ENCODE data around the gene PRPS2. TPM values are rescaled to one million over a fixed set of nuclear protein-coding genes. Genes with fewer than 3 reads are reported as not detected.

Gene PRPS2
- total RNA-seq, 1 experiment from 2014 or later = 45.1 TPM

GRCh38 chrX:12770440-12770839 is 20.8 kb upstream of the PRPS2 start:
- Mint-ChIP-seq H3K36me3 (ENCODE audit: insufficient read depth, unreplicated experiment) (no peaks in the 10 kb centered on the region), H3K4me3 (ENCODE audit: unreplicated experiment) (no peak overlapping the region), H3K9me3 (ENCODE audit: unreplicated experiment) (no peaks in the 10 kb centered on the region), H3K27me3 (ENCODE audit: insufficient read depth, unreplicated experiment) (peaks cover 64% of the 10 kb centered on the region), H3K4me1 (ENCODE audit: insufficient read depth, unreplicated experiment) (no peaks in the 10 kb centered on the region), H3K27ac (ENCODE audit: low read depth, unreplicated experiment) (no peak overlapping the region)
- intact Hi-C loops (cut with micrococcal nuclease) = loop anchor here (5.0 kb wide), 2 partner anchors 68 to 688 kb away; no protein-coding TSS in a partner anchor
- TF ChIP-seq, protein P1, sequence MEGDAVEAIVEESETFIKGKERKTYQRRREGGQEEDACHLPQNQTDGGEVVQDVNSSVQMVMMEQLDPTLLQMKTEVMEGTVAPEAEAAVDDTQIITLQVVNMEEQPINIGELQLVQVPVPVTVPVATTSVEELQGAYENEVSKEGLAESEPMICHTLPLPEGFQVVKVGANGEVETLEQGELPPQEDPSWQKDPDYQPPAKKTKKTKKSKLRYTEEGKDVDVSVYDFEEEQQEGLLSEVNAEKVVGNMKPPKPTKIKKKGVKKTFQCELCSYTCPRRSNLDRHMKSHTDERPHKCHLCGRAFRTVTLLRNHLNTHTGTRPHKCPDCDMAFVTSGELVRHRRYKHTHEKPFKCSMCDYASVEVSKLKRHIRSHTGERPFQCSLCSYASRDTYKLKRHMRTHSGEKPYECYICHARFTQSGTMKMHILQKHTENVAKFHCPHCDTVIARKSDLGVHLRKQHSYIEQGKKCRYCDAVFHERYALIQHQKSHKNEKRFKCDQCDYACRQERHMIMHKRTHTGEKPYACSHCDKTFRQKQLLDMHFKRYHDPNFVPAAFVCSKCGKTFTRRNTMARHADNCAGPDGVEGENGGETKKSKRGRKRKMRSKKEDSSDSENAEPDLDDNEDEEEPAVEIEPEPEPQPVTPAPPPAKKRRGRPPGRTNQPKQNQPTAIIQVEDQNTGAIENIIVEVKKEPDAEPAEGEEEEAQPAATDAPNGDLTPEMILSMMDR (IDR thresholded peaks at IDR 0.05; ENCODE audit: unreplicated experiment) = peak; percentile 58
- DNase-seq (ENCODE audit: unreplicated experiment) = peak; percentile 42
- ChIA-PET CTCF (interaction anchor here (0.7 to 3.5 kb wide), 25 partner anchors 9 to 1639 kb away, joined by 3 to 46 read pairs (median 4); no protein-coding TSS in a partner anchor), POLR2A (no interaction called here)
- BruUV-seq (replicated peaks) = no TSS peak

DNA sequence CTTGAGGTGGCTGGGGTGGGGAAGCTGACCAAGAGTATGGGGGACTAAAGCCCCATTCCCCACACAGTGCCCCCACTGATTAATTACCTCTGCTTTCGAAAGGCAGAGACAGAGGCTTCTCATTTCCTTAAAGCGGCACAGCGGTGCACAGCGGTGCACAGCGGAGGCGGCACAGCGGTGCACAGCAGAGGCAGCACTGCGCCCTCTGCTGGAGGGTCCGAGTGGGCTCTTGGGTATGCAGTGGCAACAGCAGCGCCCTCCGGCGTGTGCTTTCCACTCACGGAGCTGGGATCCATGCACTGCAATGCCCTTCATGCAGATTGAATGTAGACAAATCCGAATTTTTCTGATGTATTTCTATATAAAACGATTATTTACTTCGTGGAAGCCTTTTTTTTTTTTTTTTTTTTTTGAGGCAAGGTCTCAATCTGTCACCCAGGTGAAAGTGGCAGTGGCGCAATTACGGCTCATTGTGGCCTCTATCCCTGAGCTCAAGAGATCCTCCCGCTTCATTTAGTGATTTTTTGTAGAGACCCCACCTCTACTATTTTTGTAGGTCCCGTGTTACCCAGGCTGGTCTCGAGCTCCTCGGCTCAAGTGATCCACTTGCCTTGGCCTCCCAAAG is 19.7 kb upstream of the PRPS2 start:
- no peaks in the 10 kb centered on the region for H3K4me1 Mint-ChIP-seq (ENCODE audit: insufficient read depth, unreplicated experiment)

DNA sequence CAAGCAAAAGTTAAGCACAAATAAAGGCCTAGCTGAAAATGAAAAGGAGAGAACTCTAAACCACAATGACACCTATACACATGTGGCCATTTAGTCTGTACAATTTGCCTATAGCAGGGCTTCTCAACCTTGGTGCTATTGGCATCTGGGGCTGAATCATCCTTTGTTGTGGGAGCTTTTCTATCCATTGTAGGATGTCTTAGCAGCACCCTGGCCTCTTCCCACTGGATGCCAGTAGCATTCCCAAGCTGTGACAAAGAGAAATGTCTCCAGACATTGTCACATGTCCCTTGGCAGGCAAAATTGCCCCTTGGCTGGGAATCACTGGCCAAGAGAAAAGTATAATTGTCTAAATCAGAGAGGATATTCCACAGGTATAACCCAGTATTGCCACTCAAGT is 13.5 kb upstream of the PRPS2 start:
- Mint-ChIP-seq H3K9me3 (ENCODE audit: unreplicated experiment) (no peaks in the 10 kb centered on the region), H3K4me1 (ENCODE audit: insufficient read depth, unreplicated experiment) (no peaks in the 10 kb centered on the region), H3K4me3 (ENCODE audit: unreplicated experiment) (no peak overlapping the region), H3K27me3 (ENCODE audit: insufficient read depth, unreplicated experiment) (peaks cover 69% of the 10 kb centered on the region), H3K27ac (ENCODE audit: low read depth, unreplicated experiment) (no peak overlapping the region), H3K36me3 (ENCODE audit: insufficient read depth, unreplicated experiment) (no peaks in the 10 kb centered on the region)
- ChIA-PET CTCF (interaction anchor here (5.7 kb wide), 1 partner anchor 7 kb away, joined by 46 read pairs; no protein-coding TSS in a partner anchor), POLR2A (no interaction called here)
- intact Hi-C loops (cut with micrococcal nuclease) = no loop called here
- no TSS peak for BruUV-seq (replicated peaks)
- DNase-seq (ENCODE audit: unreplicated experiment) = no peak
- TF ChIP-seq, protein P1 (IDR thresholded peaks at IDR 0.05; ENCODE audit: unreplicated experiment) = no peak

More for the DNA sequence above, 19.7 kb upstream of the PRPS2 start:
- Mint-ChIP-seq H3K27ac (ENCODE audit: low read depth, unreplicated experiment) (no peak overlapping the region), H3K36me3 (ENCODE audit: insufficient read depth, unreplicated experiment) (no peaks in the 10 kb centered on the region), H3K4me3 (ENCODE audit: unreplicated experiment) (no peak overlapping the region), H3K9me3 (ENCODE audit: unreplicated experiment) (no peaks in the 10 kb centered on the region), H3K27me3 (ENCODE audit: insufficient read depth, unreplicated experiment) (peaks cover 66% of the 10 kb centered on the region)
- CTCF ChIA-PET = interaction anchor here (0.6 to 3.5 kb wide), 15 partner anchors 9 to 1628 kb away, joined by 3 to 46 read pairs (median 5); no protein-coding TSS in a partner anchor
- intact Hi-C loops (cut with micrococcal nuclease) = loop anchor here (5.0 kb wide), 2 partner anchors 69 to 689 kb away; no protein-coding TSS in a partner anchor
- no peak for DNase-seq (ENCODE audit: unreplicated experiment)
- POLR2A ChIA-PET = no interaction called here
- no TSS peak for BruUV-seq (replicated peaks)
- TF ChIP-seq, protein P1 (IDR thresholded peaks at IDR 0.05; ENCODE audit: unreplicated experiment) = peak; percentile 26

GRCh38 chrX:12779534-12779933 is 11.7 kb upstream of the PRPS2 start:
- CTCF ChIA-PET = interaction anchor here (0.8 to 5.7 kb wide), 3 partner anchors 9 to 224 kb away, joined by 3 to 46 read pairs (median 3); no protein-coding TSS in a partner anchor
- intact Hi-C loops (cut with micrococcal nuclease) = no loop called here
- no TSS peak for BruUV-seq (replicated peaks)
- Mint-ChIP-seq H3K36me3 (ENCODE audit: insufficient read depth, unreplicated experiment) (no peaks in the 10 kb centered on the region), H3K27ac (ENCODE audit: low read depth, unreplicated experiment) (no peak overlapping the region), H3K4me3 (ENCODE audit: unreplicated experiment) (no peak overlapping the region), H3K27me3 (ENCODE audit: insufficient read depth, unreplicated experiment) (peaks cover 72% of the 10 kb centered on the region), H3K4me1 (ENCODE audit: insufficient read depth, unreplicated experiment) (no peaks in the 10 kb centered on the region), H3K9me3 (ENCODE audit: unreplicated experiment) (no peaks in the 10 kb centered on the region)
- TF ChIP-seq, protein P1 (IDR thresholded peaks at IDR 0.05; ENCODE audit: unreplicated experiment) = no peak
- DNase-seq (ENCODE audit: unreplicated experiment) = no peak
- POLR2A ChIA-PET = interaction anchor here (0.7 kb wide), 1 partner anchor 471 kb away, joined by 3 read pairs; no protein-coding TSS in a partner anchor
